Keratinocyte (primary cell): Measurements from ENCODE around the gene AKT1S1. TPM values are rescaled to one million over a fixed set of nuclear protein-coding genes. Genes with fewer than 3 reads are reported as not detected.

ENCODE experiments used
- DNase-seq: peaks from one replicate; pipeline ENCODE4 v3.0.0-alpha.2; 2011; ENCODE audit warnings: low read depth, missing footprints, low spot score
- FAIRE-seq: peaks from 2 replicates; lab custom pipeline; 2011; peaks lifted over from hg19 to GRCh38; lab: Jason Lieb, UNC
- H2AFZ ChIP-seq: 2 replicates; pipeline ENCODE4 v1.6.0; 2012; ENCODE audit warnings: low read length, control low read depth, inconsistent platforms; ENCODE audit not compliant: control insufficient read depth
- H3K27ac ChIP-seq: 2 replicates; pipeline ENCODE4 v1.5.1; 2011; ENCODE audit warnings: low read length; ENCODE audit not compliant: control insufficient read depth, insufficient read depth
- H3K27me3 ChIP-seq: 3 replicates; pipeline ENCODE4 v1.6.0; 2011; ENCODE audit warnings: low read length; ENCODE audit not compliant: control insufficient read depth, insufficient read depth; ENCODE audit errors: extremely low read depth
- H3K36me3 ChIP-seq, 2 experiments: 2 replicates in 1 of 2; 3 replicates in 1 of 2; pipeline ENCODE4 v1.5.1; 2011; ENCODE audit warnings: low read length in 2 of 2, mild to moderate bottlenecking in 1 of 2; ENCODE audit not compliant: control insufficient read depth in 2 of 2, insufficient read depth in 2 of 2; ENCODE audit errors: extremely low read depth in 1 of 2
- H3K4me1 ChIP-seq: 3 replicates; pipeline ENCODE4 v1.5.1; 2011; ENCODE audit warnings: low read length; ENCODE audit not compliant: control insufficient read depth, insufficient read depth; ENCODE audit errors: extremely low read depth
- H3K4me2 ChIP-seq: 3 replicates; pipeline ENCODE4 v1.6.0; 2011; ENCODE audit warnings: low read depth, low read length; ENCODE audit not compliant: control insufficient read depth, insufficient read depth; ENCODE audit errors: extremely low read depth
- H3K4me3 ChIP-seq, 3 experiments: fragments of 200-600 bp in 1 of 3; sonication (generic) in 1 of 3; 2 replicates in 2 of 3; 3 replicates in 1 of 3; pipeline ENCODE4 v1.5.1; 2011 to 2016; ENCODE audit warnings: low read length in 3 of 3, mild to moderate bottlenecking in 3 of 3, control low read depth in 2 of 3, inconsistent platforms in 1 of 3, low read depth in 1 of 3, mixed read lengths in 1 of 3, mixed run types in 1 of 3, moderate library complexity in 1 of 3; ENCODE audit not compliant: control insufficient read depth in 2 of 3, insufficient read depth in 2 of 3; ENCODE audit errors: extremely low read depth in 1 of 3
- H3K79me2 ChIP-seq: 2 replicates; pipeline ENCODE4 v1.6.0; 2012; ENCODE audit warnings: low read length; ENCODE audit not compliant: control insufficient read depth, insufficient read depth
- H3K9ac ChIP-seq: 3 replicates; pipeline ENCODE4 v1.6.0; 2011; ENCODE audit warnings: low read length; ENCODE audit not compliant: control insufficient read depth, insufficient read depth; ENCODE audit errors: extremely low read depth
- H3K9me1 ChIP-seq: 3 replicates; pipeline ENCODE4 v1.6.0; 2011; ENCODE audit warnings: low read length; ENCODE audit not compliant: control insufficient read depth, insufficient read depth; ENCODE audit errors: extremely low read depth
- H3K9me3 ChIP-seq: 2 replicates; pipeline ENCODE4 v1.5.1; 2012; ENCODE audit warnings: low read depth, low read length; ENCODE audit not compliant: control insufficient read depth
- H4K20me1 ChIP-seq: 3 replicates; pipeline ENCODE4 v1.6.0; 2011; ENCODE audit warnings: low read length; ENCODE audit not compliant: control insufficient read depth, insufficient read depth; ENCODE audit errors: extremely low read depth
- CTCF ChIP-seq, 3 experiments: IDR thresholded peaks in 1 of 3; conservative IDR thresholded peaks in 1 of 3; optimal IDR thresholded peaks in 1 of 3; 2 replicates in 2 of 3; 3 replicates in 1 of 3; pipeline versions ENCODE3 to v1.5.1; 2011; ENCODE audit warnings: low read length in 3 of 3, mild to moderate bottlenecking in 3 of 3, moderate library complexity in 2 of 3, control low read depth in 1 of 3, inconsistent platforms in 1 of 3; ENCODE audit not compliant: insufficient read depth in 2 of 3; ENCODE audit errors: extremely low read depth in 1 of 3
- EZH2 ChIP-seq: IDR thresholded peaks from one replicate; pipeline ENCODE4 v1.6.1; 2012; ENCODE audit warnings: inconsistent platforms, mild to moderate bottlenecking, low read length, moderate library complexity
- dilution Hi-C: fragments of 300-500 bp; cut with MboI; formaldehyde crosslinking; loops from one replicate; pipeline ENCODE4 v1.7.0; 2020; ENCODE audit warnings: low sequenced_read_pairs; ENCODE audit not compliant: extremely low pct_ligation_motif_present
- polyA plus RNA-seq, 5 experiments: library from polyadenylated mRNA; depleted of rRNA in 3 of 5; stranded (reverse) in 3 of 5; stranded (forward) in 1 of 5; unstranded in 1 of 5; fragments of >200 nt; gene quantifications; 1 replicate in 1 of 5; 2 replicates in 3 of 5; 3 replicates in 1 of 5; pipeline versions ENCODE4 v1.2.1 to v1.2.3, GENCODE V29; 2011 to 2012; ENCODE audit warnings: missing spikeins in 2 of 5, low read depth in 1 of 5, low replicate concordance in 1 of 5

The AKT1S1 gene
- polyA plus RNA-seq, 1 donor (not counting 4 experiments of a cell fraction or from before 2014, with no cell fraction given) = 27.2 TPM

- Histone ChIP-seq H3K36me3 (no peaks in the 10 kb centered on the region), H3K9me1 (no peaks in the 10 kb centered on the region), H3K9me3 (no peaks in the 10 kb centered on the region), H4K20me1 (no peaks in the 10 kb centered on the region), H2AFZ (no peak overlapping the region), H3K4me3 (no peak overlapping the region), H3K4me2 (no peak overlapping the region), H3K4me1 (peaks cover 9% of the 10 kb centered on the region), H3K27ac (no peak overlapping the region), H3K9ac (no peak overlapping the region), H3K79me2 (no peaks in the 10 kb centered on the region), H3K27me3 (no peaks in the 10 kb centered on the region)
- no peak for DNase-seq
- dilution Hi-C loops = no loop called here
- TF ChIP-seq CTCF (optimal IDR thresholded peaks at IDR 0.05 in 1 of 3, IDR thresholded peaks at IDR 0.05 in 1 of 3, conservative IDR thresholded peaks at IDR 0.05 in 1 of 3; ENCODE audit: extremely low read depth in 1 of 3, insufficient read depth in 2 of 3, low read length in 3 of 3) = no peak
- no peak for TF ChIP-seq EZH2
- no peak for FAIRE-seq
These were observed 32.7 kb downstream of the AKT1S1 start for GRCh38 chr19:49844138-49845095.

GRCh38 chr19:49843265-49843664, 33.9 kb downstream of the AKT1S1 start:
- Histone ChIP-seq H3K4me3 (no peak overlapping the region), H4K20me1 (no peaks in the 10 kb centered on the region), H3K9me1 (no peaks in the 10 kb centered on the region), H3K4me1 (peaks cover 4% of the 10 kb centered on the region), H3K36me3 (peaks cover 0 to 4% of the 10 kb centered on the region in 2 experiments), H3K27ac (no peak overlapping the region), H3K4me2 (no peak overlapping the region), H2AFZ (no peak overlapping the region), H3K79me2 (no peaks in the 10 kb centered on the region), H3K27me3 (no peaks in the 10 kb centered on the region), H3K9ac (no peak overlapping the region), H3K9me3 (no peaks in the 10 kb centered on the region)
- no peak for FAIRE-seq
- no peak for DNase-seq
- TF ChIP-seq CTCF (optimal IDR thresholded peaks at IDR 0.05 in 1 of 3, IDR thresholded peaks at IDR 0.05 in 1 of 3, conservative IDR thresholded peaks at IDR 0.05 in 1 of 3; ENCODE audit: extremely low read depth in 1 of 3, insufficient read depth in 2 of 3, low read length in 3 of 3) (no peak), EZH2 (no peak)
- dilution Hi-C loops = no loop called here
